K562 (cell line): ENCODE results near the gene FBLIM1. TPM values are rescaled to one million over a fixed set of nuclear protein-coding genes. Genes with fewer than 3 reads are reported as not detected.
A peak's percentile ranks its signal among the peaks of the same experiment; 100 is the strongest.

Experiments used
- ATAC-seq: fragments of 200-7000 bp; cut with Tn5 transposase; 3 replicates; pipeline ENCODE4 v1.9.1; 2020; ENCODE audit warnings: moderate library complexity
- BruUV-seq: library from RNA; stranded (reverse); fragments of 400-500 nt; replicated peaks from 2 replicates; lab custom pipeline; 2021; lab: Mats Ljungman, UMichigan
- CTCF ChIA-PET: fragments of 300-600 bp; formaldehyde crosslinking; extraction: SDS; loops from one replicate; lab custom pipeline; 2021; ENCODE audit warnings: low intra/inter-chr PET ratio; lab: Yijun Ruan, JAX
- POLR2A ChIA-PET: fragments of 300-600, 350-650 bp; sonication (Branson Sonifier 250); formaldehyde crosslinking; extraction: SDS; loops from one replicate; lab custom pipeline; 2021; ENCODE audit warnings: antibody characterized with exemption, inconsistent platforms; lab: Yijun Ruan, JAX
- DNase-seq, 4 experiments: peaks; one replicate each; pipeline versions ENCODE4 v3.0.0 to v3.0.0-alpha.2; 2011 to 2018; ENCODE audit warnings: low spot score in 3 of 4, mixed read lengths in 3 of 4; ENCODE audit errors: extremely low read depth in 1 of 4
- FAIRE-seq: peaks from 2 replicates; lab custom pipeline; 2011; peaks lifted over from hg19 to GRCh38; lab: Jason Lieb, UNC
- H2AFZ ChIP-seq: 2 replicates; pipeline ENCODE4 v1.6.0; 2011; ENCODE audit warnings: low read depth, low read length, control low read depth, inconsistent platforms
- H3K27ac ChIP-seq: fragments of 200-600 bp; 3 replicates; pipeline ENCODE4 v1.8.0; 2011; ENCODE audit warnings: low read depth, mild to moderate bottlenecking, control low read depth, inconsistent platforms, low read length, moderate library complexity, mixed read lengths; ENCODE audit errors: extremely low read depth
- H3K27me3 ChIP-seq, 2 experiments: fragments of 300-600 bp in 1 of 2; 2 replicates in 1 of 2; 3 replicates in 1 of 2; pipeline versions ENCODE4 v1.6.0 to v1.8.0; 2011; ENCODE audit warnings: inconsistent platforms in 2 of 2, low read length in 2 of 2, mild to moderate bottlenecking in 1 of 2, mixed read lengths in 1 of 2, moderate library complexity in 1 of 2; ENCODE audit not compliant: control insufficient read depth in 2 of 2, insufficient read depth in 2 of 2
- H3K36me3 ChIP-seq: fragments of 300-600 bp; 3 replicates; pipeline ENCODE4 v1.8.0; 2011; ENCODE audit warnings: mild to moderate bottlenecking, low read length, inconsistent platforms; ENCODE audit not compliant: control insufficient read depth, insufficient read depth
- H3K4me1 ChIP-seq, 2 experiments: fragments of 200-600 bp in 1 of 2; replicated peaks in 1 of 2; 2 replicates in 1 of 2; 3 replicates in 1 of 2; pipeline versions ENCODE4 v1.5.1 to v1.8.0; 2011; ENCODE audit warnings: inconsistent platforms in 2 of 2, low read length in 2 of 2, mild to moderate bottlenecking in 1 of 2, mixed read lengths in 1 of 2, moderate library complexity in 1 of 2; ENCODE audit not compliant: control insufficient read depth in 2 of 2, insufficient read depth in 2 of 2
- H3K4me2 ChIP-seq: 2 replicates; pipeline ENCODE4 v1.6.1; 2011; ENCODE audit warnings: low read length, control low read depth, inconsistent platforms, mixed read lengths; ENCODE audit not compliant: insufficient read depth
- H3K4me3 ChIP-seq: fragments of 200-600 bp; sonication (generic), shearing (Covaris generic); 2 replicates; pipeline ENCODE4 v1.5.1; 2016; ENCODE audit warnings: control low read depth, inconsistent platforms
- H3K79me2 ChIP-seq: fragments of 200-600 bp; 3 replicates; pipeline ENCODE4 v1.8.0; 2011; ENCODE audit warnings: low read length, inconsistent platforms; ENCODE audit not compliant: control insufficient read depth, insufficient read depth
- H3K9ac ChIP-seq, 2 experiments: 2 replicates each; pipeline versions ENCODE4 v1.6.0 to v1.6.1; 2011; ENCODE audit warnings: low read depth in 2 of 2, low read length in 2 of 2, control low read depth in 1 of 2, inconsistent platforms in 1 of 2, mild to moderate bottlenecking in 1 of 2, mixed read lengths in 1 of 2; ENCODE audit not compliant: insufficient read depth in 1 of 2
- H3K9me1 ChIP-seq: one replicate; pipeline ENCODE4 v1.6.0; 2011; ENCODE audit warnings: inconsistent platforms, mild to moderate bottlenecking, low read length, moderate library complexity; ENCODE audit not compliant: control insufficient read depth, insufficient read depth
- H3K9me3 ChIP-seq: replicated peaks from 2 replicates; pipeline ENCODE4 v1.5.1; 2011; ENCODE audit warnings: low read depth, low read length, inconsistent platforms; ENCODE audit not compliant: control insufficient read depth, insufficient read depth
- H4K20me1 ChIP-seq: replicated peaks from 2 replicates; pipeline ENCODE4 v1.6.1; 2011; ENCODE audit warnings: low read length, inconsistent platforms, mixed read lengths; ENCODE audit not compliant: control insufficient read depth, insufficient read depth
- BCOR ChIP-seq: fragments of 450-650 bp; IDR thresholded peaks from 2 replicates; pipeline ENCODE4 v1.6.1; 2016
- CC2D1A ChIP-seq: fragments of 450-650 bp; IDR thresholded peaks from 2 replicates; pipeline ENCODE4 v1.6.1; 2017; ENCODE audit warnings: mild to moderate bottlenecking
- FOXA1 ChIP-seq: fragments of 450-650 bp; IDR thresholded peaks from 2 replicates; pipeline ENCODE4 v1.6.1; 2016; ENCODE audit warnings: mild to moderate bottlenecking, borderline replicate concordance
- FOXK1 ChIP-seq: sonication (generic); formaldehyde crosslinking; IDR thresholded peaks from 2 replicates; pipeline ENCODE4 v1.8.0; 2022; ENCODE audit warnings: missing genetic modification reagents, mild to moderate bottlenecking, borderline replicate concordance
- FUS ChIP-seq: fragments of 200-400 bp; formaldehyde crosslinking; optimal IDR thresholded peaks from 2 replicates; pipeline ENCODE3; 2017; ENCODE audit warnings: low read depth, low read length
- GTF2F1 ChIP-seq: IDR thresholded peaks from 2 replicates; pipeline ENCODE4 v1.6.1; 2011; ENCODE audit warnings: low read depth, low read length, improper control_type of control experiment
- MLX ChIP-seq, 2 experiments: fragments of 450-650 bp in 1 of 2; sonication (generic) in 1 of 2; formaldehyde crosslinking; conservative IDR thresholded peaks; 2 replicates each; pipeline versions ENCODE4 v1.4.0 to v1.8.1; 2020 to 2022; ENCODE audit warnings: mild to moderate bottlenecking in 1 of 2, missing genetic modification reagents in 1 of 2
- NEUROD1 ChIP-seq: fragments of 150-350 bp; IDR thresholded peaks from 2 replicates; pipeline ENCODE4 v1.6.1; 2014; ENCODE audit warnings: borderline replicate concordance, low read length, low read depth; ENCODE audit not compliant: partially characterized antibody
- PHF20 ChIP-seq: fragments of 450-650 bp; IDR thresholded peaks from 2 replicates; pipeline ENCODE4 v1.6.1; 2018; ENCODE audit not compliant: partially characterized antibody
- PRMT5 ChIP-seq: sonication (generic); formaldehyde crosslinking; IDR thresholded peaks from 2 replicates; pipeline ENCODE4 v1.5.0; 2020; ENCODE audit warnings: missing genetic modification reagents
- RFX7 ChIP-seq: fragments of 250-450 bp; sonication (Bioruptor Pico); IDR thresholded peaks from 2 replicates; pipeline ENCODE4 v1.5.1; 2021; ENCODE audit warnings: mild to moderate bottlenecking
- SETDB1 ChIP-seq: IDR thresholded peaks from one replicate; pipeline ENCODE4 v1.6.1; 2012; ENCODE audit warnings: low read length, control low read depth, inconsistent platforms
- ZBTB11 ChIP-seq, 3 experiments: fragments of 200-800 bp in 1 of 3; fragments of 250-450 bp in 1 of 3; fragments of 450-650 bp in 1 of 3; sonication (Bioruptor Pico) in 1 of 3; sonication (Bioruptor generic) in 1 of 3; formaldehyde crosslinking in 1 of 3; IDR thresholded peaks; 2 replicates each; pipeline versions ENCODE4 v1.6.1 to v1.8.0; 2016 to 2022; ENCODE audit warnings: mild to moderate bottlenecking in 2 of 3, missing genetic modification characterization in 2 of 3, missing compliant biosample characterization in 1 of 3, moderate library complexity in 1 of 3
- ZC3H8 ChIP-seq: fragments of 450-650 bp; IDR thresholded peaks from 2 replicates; pipeline ENCODE4 v1.6.1; 2017
- ZNF232 ChIP-seq: sonication (generic); formaldehyde crosslinking; IDR thresholded peaks from 2 replicates; pipeline ENCODE4 v1.8.0; 2022; ENCODE audit warnings: mild to moderate bottlenecking, missing genetic modification reagents
- ZNF395 ChIP-seq: fragments of 200-800 bp; sonication (Bioruptor generic); IDR thresholded peaks from 2 replicates; pipeline ENCODE4 v1.6.1; 2017; ENCODE audit warnings: missing genetic modification characterization, missing compliant biosample characterization
- ZNF780A ChIP-seq: fragments of 250-450 bp; sonication (Bioruptor Pico); IDR thresholded peaks from 2 replicates; pipeline ENCODE4 v1.5.0; 2021; ENCODE audit warnings: mild to moderate bottlenecking
- ZSCAN32 ChIP-seq: fragments of 450-650 bp; formaldehyde crosslinking; IDR thresholded peaks from 2 replicates; pipeline ENCODE4 v1.4.0; 2020; ENCODE audit warnings: mild to moderate bottlenecking, moderate library complexity
- whole genome bisulfite sequencing: fragments of 100-300 bp; shearing (Covaris generic); methylation state at CpG from one replicate; pipeline ENCODE4 v1.1.6; 2016; ENCODE audit warnings: low coverage, mixed read lengths; ENCODE audit not compliant: insufficient coverage; ENCODE audit errors: missing lambda C conversion rate; 5-methylcytosine and 5-hydroxymethylcytosine counted together
- in situ Hi-C: fragments of 300-500 bp; cut with MboI; formaldehyde crosslinking; loops from 4 replicates; pipeline ENCODE4 v1.15.0; 2018; ENCODE audit warnings: inconsistent platforms, mixed read lengths
- intact Hi-C: fragments of 100-400 bp; cut with micrococcal nuclease; formaldehyde crosslinking; loops from 2 replicates; pipeline ENCODE4 v1.14.2; 2022
- polyA plus RNA-seq, 8 experiments: library from polyadenylated mRNA; depleted of rRNA in 4 of 8; stranded (reverse) in 5 of 8; unstranded in 3 of 8; fragments of >200 nt; fragmentation: Nextera tagmentation in 2 of 8; fragmentation: Illumina TruSeq in 1 of 8; extraction: Ambion mirVana in 2 of 8; extraction: Trizol in 1 of 8; gene quantifications; 2 replicates each; pipeline versions ENCODE4 v1.2.1 to v1.2.3, GENCODE V29; 2011 to 2014; ENCODE audit warnings: inconsistent platforms in 1 of 8, missing spikeins in 1 of 8
- total RNA-seq, 7 experiments: library from RNA; depleted of rRNA in 6 of 7; stranded (reverse); fragments of >200 nt in 6 of 7; fragmentation: Illumina TruSeq in 2 of 7; extraction: Trizol in 2 of 7; gene quantifications; 2 replicates each; pipeline versions ENCODE4 v1.2.1 to v1.2.3, GENCODE V29; 2011 to 2021; ENCODE audit warnings: low replicate concordance in 1 of 7

Gene FBLIM1
- total and polyA plus RNA-seq, 9 of the 15 experiments (the other 6 are each of a cell fraction or from before 2014, with no cell fraction given) = 0.14 to 0.24 TPM; not detected in 7

- peaks cover 15 to 54% of the 10 kb centered on the region in 2 experiments for H3K4me1 ChIP-seq
- peak overlapping the region; percentile 70 for H2AFZ ChIP-seq
- intact Hi-C loops = loop anchor here (5.0 to 10.0 kb wide), 2 partner anchors 54 to 308 kb away; partner anchors contain the start of genes CASP9 and DNAJC16
- no peak for TF ChIP-seq PRMT5 (CRISPR knock-in tag)
- TF ChIP-seq PHF20 = no peak
- TF ChIP-seq FOXA1 = no peak
- no peak for TF ChIP-seq RFX7 (CRISPR knock-in tag)
- TF ChIP-seq ZNF232 = no peak
- no peak for TF ChIP-seq CC2D1A
- no peak for TF ChIP-seq SETDB1
- peak; percentile 79; the same call in 1 of the 2 replicates for TF ChIP-seq ZNF395 (CRISPR knock-in tag)
- TF ChIP-seq GTF2F1 = no peak
- TF ChIP-seq MLX (CRISPR knock-in tag; conservative IDR thresholded peaks at IDR 0.05) = no peak
- 0 out of 2 replicates have a peak, but pooled peaks have one; percentile 34 for TF ChIP-seq BCOR
- no peak for TF ChIP-seq FOXK1 (CRISPR knock-in tag)
- no peak for TF ChIP-seq ZNF780A (CRISPR knock-in tag)
- TF ChIP-seq ZC3H8 = no peak
- TF ChIP-seq FUS = no peak
- peak in 1 of 3 experiments; percentile 71; a peak in 2 of 6 replicates for TF ChIP-seq ZBTB11 (CRISPR knock-in tag; IDR thresholded peaks at IDR 0.05)
- no peak for TF ChIP-seq ZSCAN32
- TF ChIP-seq NEUROD1 = peak; percentile 54
Observed at GRCh38 chr1:15833069-15833679, 74.6 kb downstream of the FBLIM1 start.

More at GRCh38 chr1:15833069-15833679, 74.6 kb downstream of the FBLIM1 start:
- in situ Hi-C loops = no loop called here
- DNase-seq (peak in 2 of 4 experiments; percentile 30 to 86), FAIRE-seq (peak; percentile 80), ATAC-seq (peak; percentile 32)
- Histone ChIP-seq H3K79me2 (peaks cover 55% of the 10 kb centered on the region), H3K9me1 (no peaks in the 10 kb centered on the region), H3K9ac (peak overlapping the region; percentile 89 to 97), H4K20me1 (no peaks in the 10 kb centered on the region), H3K36me3 (no peaks in the 10 kb centered on the region), H3K9me3 (no peaks in the 10 kb centered on the region), H3K27me3 (no peaks in the 10 kb centered on the region), H3K4me2 (peak overlapping the region; percentile 97), H3K27ac (peak overlapping the region; percentile 98), H3K4me3 (peak overlapping the region; percentile 65)
- CTCF ChIA-PET = no interaction called here
- WGBS = under 1% methylated on average over 24 of the region's 24 CpGs
- no TSS peak for BruUV-seq
- POLR2A ChIA-PET = interaction anchor here (0.6 to 4.2 kb wide), 24 partner anchors 10 to 566 kb away, joined by 3 to 133 read pairs (median 4); partner anchors contain the start of genes SLC25A34, SPEN and UQCRHL
